Measurements from ENCODE around the gene TESK1.

- TF ChIP-seq CTCF (IDR thresholded peaks at IDR 0.05) (no peak), POLR2A (IDR thresholded peaks at IDR 0.05) (no peak), POLR2AphosphoS5 (IDR thresholded peaks at IDR 0.05) (no peak)
Measured at GRCh38 chr9:35651956-35652828, 47.1 kb downstream of the TESK1 start.

All from breast epithelium (tissue), 3 donors.